K562 (cell line): ENCODE measurements around the gene NCDN. TPM values are rescaled to one million over a fixed set of nuclear protein-coding genes. Genes with fewer than 3 reads are reported as not detected.

Experiments used
- DEAF1 ChIP-seq: fragments of 450-650 bp; formaldehyde crosslinking; IDR thresholded peaks from 2 replicates; pipeline ENCODE4 v1.4.0; 2020; ENCODE audit warnings: mild to moderate bottlenecking, moderate library complexity
- DNMT1 ChIP-seq: fragments of 450-650 bp; IDR thresholded peaks from 2 replicates; pipeline ENCODE4 v1.6.1; 2016; ENCODE audit warnings: antibody characterized with exemption, mild to moderate bottlenecking
- GTF3C2 ChIP-seq: IDR thresholded peaks from 3 replicates; pipeline ENCODE4 v1.6.1; 2011; ENCODE audit warnings: borderline replicate concordance, mild to moderate bottlenecking, moderate library complexity; ENCODE audit not compliant: insufficient read length; ENCODE audit errors: extremely low read depth
- KAT8 ChIP-seq: fragments of 450-650 bp; IDR thresholded peaks from 2 replicates; pipeline ENCODE4 v1.6.1; 2016; ENCODE audit warnings: low read depth, mild to moderate bottlenecking
- LCOR ChIP-seq: sonication (generic); formaldehyde crosslinking; IDR thresholded peaks from 2 replicates; pipeline ENCODE4 v1.8.0; 2022; ENCODE audit warnings: mild to moderate bottlenecking, missing genetic modification reagents
- MCM7 ChIP-seq, 2 experiments: fragments of 450-650 bp; IDR thresholded peaks; 2 replicates each; pipeline ENCODE4 v1.6.1; 2016 to 2018
- PHB ChIP-seq: fragments of 250-450 bp; sonication (Bioruptor Pico); IDR thresholded peaks from 2 replicates; pipeline ENCODE4 v1.5.0; 2021
- RBM17 ChIP-seq: fragments of 200-400 bp; formaldehyde crosslinking; IDR thresholded peaks from 2 replicates; pipeline ENCODE4 v1.6.1; 2017; ENCODE audit warnings: low read depth, mild to moderate bottlenecking, low read length, borderline replicate concordance
- ZFP1 ChIP-seq: fragments of 450-650 bp; formaldehyde crosslinking; IDR thresholded peaks from 2 replicates; pipeline ENCODE4 v1.4.0; 2020; ENCODE audit warnings: mild to moderate bottlenecking, mixed read lengths
- ZNF232 ChIP-seq: sonication (generic); formaldehyde crosslinking; IDR thresholded peaks from 2 replicates; pipeline ENCODE4 v1.8.0; 2022; ENCODE audit warnings: mild to moderate bottlenecking, missing genetic modification reagents
- ZNF395 ChIP-seq: fragments of 200-800 bp; sonication (Bioruptor generic); IDR thresholded peaks from 2 replicates; pipeline ENCODE4 v1.6.1; 2017; ENCODE audit warnings: missing genetic modification characterization, missing compliant biosample characterization
- polyA plus RNA-seq, 8 experiments: library from polyadenylated mRNA; depleted of rRNA in 4 of 8; stranded (reverse) in 5 of 8; unstranded in 3 of 8; fragments of >200 nt; fragmentation: Nextera tagmentation in 2 of 8; fragmentation: Illumina TruSeq in 1 of 8; extraction: Ambion mirVana in 2 of 8; extraction: Trizol in 1 of 8; gene quantifications; 2 replicates each; pipeline versions ENCODE4 v1.2.1 to v1.2.3, GENCODE V29; 2011 to 2014; ENCODE audit warnings: inconsistent platforms in 1 of 8, missing spikeins in 1 of 8
- total RNA-seq, 7 experiments: library from RNA; depleted of rRNA in 6 of 7; stranded (reverse); fragments of >200 nt in 6 of 7; fragmentation: Illumina TruSeq in 2 of 7; extraction: Trizol in 2 of 7; gene quantifications; 2 replicates each; pipeline versions ENCODE4 v1.2.1 to v1.2.3, GENCODE V29; 2011 to 2021; ENCODE audit warnings: low replicate concordance in 1 of 7
- TF ChIP-seq, protein P1 (sequence below), 2 experiments: fragments of 450-650 bp; IDR thresholded peaks; 2 replicates each; pipeline ENCODE4 v1.6.1; 2016; ENCODE audit warnings: mild to moderate bottlenecking in 2 of 2, borderline replicate concordance in 1 of 2, low read depth in 1 of 2, moderate library complexity in 1 of 2

Gene NCDN
- total and polyA plus RNA-seq, 9 of the 15 experiments (the other 6 are each of a cell fraction or from before 2014, with no cell fraction given), result 1.9 to 35.1 (median 10.7) TPM

DNA sequence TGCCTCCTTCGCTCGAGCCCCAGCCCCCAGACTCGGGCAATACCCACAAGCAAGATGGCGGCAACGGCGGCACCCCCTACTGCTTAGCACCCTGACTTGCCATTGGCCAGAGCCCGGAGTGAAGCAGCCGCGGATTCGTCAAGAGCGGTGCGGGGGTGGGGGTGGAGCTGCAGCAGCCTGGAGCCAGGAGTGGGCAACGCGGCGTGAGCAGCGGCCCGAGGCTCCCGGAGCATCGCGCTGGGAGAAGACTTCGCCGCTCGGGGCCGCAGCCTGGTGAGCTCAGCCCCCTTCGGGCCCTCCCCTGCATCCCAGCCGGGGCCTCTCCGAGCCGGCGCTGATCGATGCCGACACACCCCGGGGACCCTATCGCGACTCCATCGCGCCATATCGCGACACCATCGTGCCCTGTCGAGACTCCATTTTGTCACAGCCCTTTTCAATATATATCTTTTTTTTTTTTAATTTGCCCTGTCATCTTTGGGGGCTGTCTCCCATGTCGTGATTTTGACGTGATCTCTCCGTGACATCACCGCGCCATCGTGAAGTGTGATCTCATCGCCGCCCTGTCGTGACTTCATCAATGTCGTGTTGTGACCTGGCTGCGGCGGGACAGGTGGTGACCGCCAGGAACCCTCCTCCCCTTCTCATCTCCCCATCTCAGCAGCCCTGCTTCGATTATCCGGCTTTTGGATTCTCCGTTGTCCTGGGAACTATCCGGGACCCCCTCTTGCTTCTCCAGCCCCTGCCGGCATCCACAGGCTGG lies at the start of gene NCDN (continued):
- TF ChIP-seq DEAF1 (CRISPR knock-in tag) (no peak), GTF3C2 (no peak), KAT8 (0 out of 2 replicates have a peak, but pooled peaks have one; percentile 50), ZNF232 (CRISPR knock-in tag) (no peak), ZFP1 (no peak), ZNF395 (CRISPR knock-in tag) (peak; percentile 95), PHB (CRISPR knock-in tag) (no peak), MCM7 (IDR thresholded peaks at IDR 0.05) (no peak), LCOR (CRISPR knock-in tag) (peak; percentile 3; the same call in 1 of the 2 replicates), RBM17 (no peak), DNMT1 (peak; percentile 75; the same call in 1 of the 2 replicates)
- TF ChIP-seq, protein P1, sequence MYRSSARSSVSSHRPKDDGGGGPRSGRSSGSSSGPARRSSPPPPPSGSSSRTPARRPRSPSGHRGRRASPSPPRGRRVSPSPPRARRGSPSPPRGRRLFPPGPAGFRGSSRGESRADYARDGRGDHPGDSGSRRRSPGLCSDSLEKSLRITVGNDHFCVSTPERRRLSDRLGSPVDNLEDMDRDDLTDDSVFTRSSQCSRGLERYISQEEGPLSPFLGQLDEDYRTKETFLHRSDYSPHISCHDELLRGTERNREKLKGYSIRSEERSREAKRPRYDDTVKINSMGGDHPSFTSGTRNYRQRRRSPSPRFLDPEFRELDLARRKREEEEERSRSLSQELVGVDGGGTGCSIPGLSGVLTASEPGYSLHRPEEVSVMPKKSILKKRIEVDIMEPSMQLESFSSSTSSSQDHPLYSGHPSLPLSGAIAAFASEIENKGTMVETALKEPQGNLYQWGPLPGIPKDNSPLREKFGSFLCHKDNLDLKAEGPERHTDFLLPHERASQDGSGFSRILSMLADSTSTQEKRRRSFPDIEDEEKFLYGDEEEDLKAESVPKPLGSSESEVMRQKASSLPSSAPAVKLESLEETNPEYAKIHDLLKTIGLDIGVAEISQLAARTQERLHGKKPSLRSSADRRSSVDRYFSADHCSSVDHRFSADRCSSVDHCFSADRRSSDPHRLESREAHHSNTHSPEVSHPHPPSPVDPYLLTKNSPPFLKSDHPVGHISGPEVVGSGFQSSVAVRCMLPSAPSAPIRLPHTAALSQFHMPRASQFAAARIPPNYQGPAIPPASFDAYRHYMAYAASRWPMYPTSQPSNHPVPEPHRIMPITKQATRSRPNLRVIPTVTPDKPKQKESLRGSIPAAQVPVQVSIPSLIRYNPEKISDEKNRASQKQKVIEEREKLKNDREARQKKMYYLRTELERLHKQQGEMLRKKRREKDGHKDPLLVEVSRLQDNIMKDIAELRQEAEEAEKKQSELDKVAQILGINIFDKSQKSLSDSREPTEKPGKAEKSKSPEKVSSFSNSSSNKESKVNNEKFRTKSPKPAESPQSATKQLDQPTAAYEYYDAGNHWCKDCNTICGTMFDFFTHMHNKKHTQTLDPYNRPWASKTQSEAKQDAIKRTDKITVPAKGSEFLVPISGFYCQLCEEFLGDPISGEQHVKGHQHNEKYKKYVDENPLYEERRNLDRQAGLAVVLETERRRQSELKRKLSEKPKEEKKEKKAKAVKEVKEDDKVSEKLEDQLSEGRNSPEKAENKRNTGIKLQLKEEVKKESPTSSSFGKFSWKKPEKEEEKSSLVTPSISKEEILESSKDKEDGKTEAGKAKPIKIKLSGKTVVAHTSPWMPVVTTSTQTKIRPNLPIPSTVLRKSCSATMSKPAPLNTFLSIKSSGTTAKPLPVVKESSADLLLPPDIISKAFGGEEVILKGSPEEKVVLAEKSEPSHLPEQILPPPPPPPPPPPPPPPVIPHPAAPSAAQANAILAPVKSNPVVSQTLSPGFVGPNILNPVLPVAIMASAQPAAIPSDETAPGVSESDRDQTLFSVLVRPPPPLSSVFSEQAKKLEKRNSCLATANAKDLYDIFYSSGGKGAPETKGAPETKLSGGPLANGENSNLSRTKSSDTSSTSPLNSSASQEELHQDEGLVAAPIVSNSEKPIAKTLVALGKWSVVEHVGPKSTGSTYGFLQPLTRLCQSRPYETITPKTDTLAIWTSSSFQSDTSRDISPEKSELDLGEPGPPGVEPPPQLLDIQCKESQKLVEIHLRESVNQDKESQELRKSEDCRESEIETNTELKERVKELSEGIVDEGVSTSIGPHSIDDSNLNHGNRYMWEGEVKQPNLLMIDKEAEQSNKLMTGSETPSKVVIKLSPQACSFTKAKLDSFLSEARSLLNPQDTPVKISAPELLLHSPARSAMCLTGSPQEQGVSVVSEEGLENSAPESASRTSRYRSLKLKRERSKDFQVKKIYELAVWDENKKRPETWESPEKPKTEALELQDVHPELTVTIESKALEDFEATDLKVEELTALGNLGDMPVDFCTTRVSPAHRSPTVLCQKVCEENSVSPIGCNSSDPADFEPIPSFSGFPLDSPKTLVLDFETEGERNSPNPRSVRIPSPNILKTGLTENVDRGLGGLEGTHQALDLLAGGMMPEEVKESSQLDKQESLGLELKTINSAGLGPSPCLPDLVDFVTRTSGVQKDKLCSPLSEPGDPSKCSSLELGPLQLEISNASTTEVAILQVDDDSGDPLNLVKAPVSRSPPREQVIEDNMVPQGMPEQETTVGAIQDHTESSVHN (IDR thresholded peaks at IDR 0.05; ENCODE audit: borderline replicate concordance in 1 of 2, low read depth in 1 of 2), result peak in 1 of 2 experiments; percentile 67; a peak in 2 of 4 replicates
